Hematopoietic multipotent progenitor cell treated with erythropoietin and hydrocortisone succinate and interleukin-3 and kit ligand, for 8 days (in vitro differentiated cells): ENCODE results near the gene ELL3.
"Not testable (repeated sequence)": the region's sequence is repeated elsewhere in the genome, so short reads cannot be mapped to it uniquely, and the experiment has no call there.

Experiments
- DNase-seq: peaks from one replicate; pipeline ENCODE4 v3.0.0-alpha.2; 2015

ELL3 gene

GRCh38 chr15:43789409-43789808 lies 12.6 kb upstream of the ELL3 start:
- DNase-seq, result no peak

DNA sequence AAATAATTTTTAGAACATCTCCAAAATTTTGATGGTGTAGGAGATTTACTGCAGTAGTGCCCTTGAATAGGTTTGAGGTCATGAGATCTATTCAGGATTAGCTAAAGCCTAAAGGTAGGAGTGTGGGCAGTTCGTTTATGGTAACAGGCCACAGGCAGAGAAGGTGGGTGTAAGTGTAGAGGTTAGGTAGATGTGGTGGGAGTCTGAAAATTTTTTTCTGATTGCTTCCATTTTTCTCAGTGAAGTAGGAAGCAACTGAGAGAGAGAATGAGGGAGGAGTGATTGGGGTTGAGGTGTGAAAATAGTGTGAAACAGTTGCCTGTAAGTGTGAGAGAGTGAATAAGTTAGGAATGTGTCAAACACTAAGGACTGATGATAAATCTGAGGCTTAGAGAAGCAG lies 2.2 kb upstream of the ELL3 start:
- DNase-seq, result no peak

DNA sequence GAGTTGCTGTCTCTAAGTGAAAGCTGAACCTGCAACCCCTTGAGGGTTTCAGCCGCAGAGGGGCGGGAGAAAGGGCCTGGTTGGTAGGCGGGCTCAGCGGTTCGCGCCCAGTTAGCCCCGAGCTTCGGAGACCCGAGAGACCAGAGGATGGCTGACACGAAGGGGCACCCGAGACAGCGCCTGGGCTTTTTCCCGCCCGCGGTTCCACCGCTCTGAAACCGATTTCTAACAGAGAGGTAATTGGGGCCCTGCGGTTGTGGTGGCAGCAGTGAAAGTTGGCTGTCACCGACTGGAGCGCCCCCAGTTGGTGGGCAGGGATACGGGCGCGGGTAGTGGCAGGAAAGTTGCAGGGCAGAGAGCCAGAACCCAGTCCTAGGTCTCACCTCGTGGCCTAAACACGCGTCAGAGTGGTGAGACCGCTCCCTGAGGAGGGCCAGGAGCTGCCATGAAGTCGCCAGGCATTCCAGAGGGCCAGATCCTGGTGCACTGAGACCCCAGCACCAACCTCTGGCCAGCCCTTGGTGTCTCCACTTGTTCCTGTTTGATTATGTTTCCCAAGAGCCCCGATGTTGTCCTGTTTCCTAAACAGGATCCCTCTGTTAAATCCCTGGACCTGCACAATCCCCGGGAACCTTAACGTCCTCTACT lies 625 bp upstream of the ELL3 start:
- peak; percentile 91 for DNase-seq

GRCh38 chr15:43776101-43776717 lies 557 bp downstream of the ELL3 start:
- no peak for DNase-seq

- DNase-seq, result peak; percentile 46
Measured at GRCh38 chr15:43775411-43775965, 1.3 kb downstream of the ELL3 start.

DNA sequence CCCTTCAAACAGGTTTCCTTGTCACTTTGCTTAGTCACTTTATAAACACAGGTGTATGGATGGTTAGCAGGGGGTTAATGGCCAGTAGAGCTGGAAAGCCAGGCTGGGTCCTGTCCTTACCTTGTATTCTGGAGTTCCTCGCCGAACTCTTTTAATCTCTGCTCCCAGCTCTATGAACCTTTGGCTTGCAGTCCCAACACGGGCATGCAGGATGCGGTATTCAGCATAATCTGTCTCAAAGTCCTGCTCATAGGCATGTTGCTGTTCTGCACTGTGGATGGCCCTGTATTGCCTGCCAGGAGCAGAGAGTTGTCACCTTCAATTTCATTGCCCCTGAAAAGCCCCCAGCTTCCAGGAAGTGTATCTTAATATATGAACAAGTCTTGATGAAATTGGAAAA lies 2.7 kb downstream of the ELL3 start:
- no peak for DNase-seq

DNA sequence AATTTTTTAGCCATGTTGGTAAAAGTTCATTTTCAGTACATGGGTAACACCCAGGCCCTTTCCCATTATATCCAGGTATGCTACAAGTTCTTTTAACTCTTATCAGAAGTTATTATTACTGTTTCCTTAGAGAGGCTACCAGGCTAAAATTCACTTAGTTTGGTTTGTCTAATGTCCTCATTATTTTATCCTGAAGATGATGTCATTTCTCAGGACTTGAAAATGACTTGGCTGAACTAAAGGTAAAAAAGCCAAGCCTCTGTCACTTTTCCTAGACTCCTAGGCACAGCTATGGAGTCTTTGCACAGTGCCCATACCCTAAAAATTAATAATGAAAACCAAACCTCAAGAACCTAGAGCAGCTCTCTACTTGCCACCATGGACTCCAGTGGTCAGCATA lies 4.1 kb downstream of the ELL3 start:
- DNase-seq, result no peak

DNA sequence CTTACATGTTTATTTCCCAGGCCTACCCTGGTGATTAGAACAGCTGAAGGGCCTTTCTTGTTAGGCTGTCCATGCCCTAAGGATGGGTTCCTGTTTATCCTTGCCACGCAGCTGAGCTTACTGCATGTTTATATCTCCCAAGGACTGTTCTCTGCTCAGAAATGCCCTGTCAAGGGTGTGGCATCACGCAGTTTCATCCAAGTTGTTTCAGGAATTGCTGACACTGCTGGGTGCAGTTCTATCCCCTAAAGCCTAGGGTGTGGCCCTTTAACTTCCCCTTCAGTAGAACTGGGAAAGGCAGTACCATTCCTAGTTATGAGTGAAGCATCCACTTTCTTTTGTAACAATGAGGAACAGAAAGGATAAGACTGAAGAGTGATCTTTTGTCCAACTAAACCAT lies 5.0 kb downstream of the ELL3 start:
- no peak for DNase-seq

GRCh38 chr15:43769584-43770228 lies 7.1 kb downstream of the ELL3 start:
- DNase-seq, result peak; percentile 74

DNA sequence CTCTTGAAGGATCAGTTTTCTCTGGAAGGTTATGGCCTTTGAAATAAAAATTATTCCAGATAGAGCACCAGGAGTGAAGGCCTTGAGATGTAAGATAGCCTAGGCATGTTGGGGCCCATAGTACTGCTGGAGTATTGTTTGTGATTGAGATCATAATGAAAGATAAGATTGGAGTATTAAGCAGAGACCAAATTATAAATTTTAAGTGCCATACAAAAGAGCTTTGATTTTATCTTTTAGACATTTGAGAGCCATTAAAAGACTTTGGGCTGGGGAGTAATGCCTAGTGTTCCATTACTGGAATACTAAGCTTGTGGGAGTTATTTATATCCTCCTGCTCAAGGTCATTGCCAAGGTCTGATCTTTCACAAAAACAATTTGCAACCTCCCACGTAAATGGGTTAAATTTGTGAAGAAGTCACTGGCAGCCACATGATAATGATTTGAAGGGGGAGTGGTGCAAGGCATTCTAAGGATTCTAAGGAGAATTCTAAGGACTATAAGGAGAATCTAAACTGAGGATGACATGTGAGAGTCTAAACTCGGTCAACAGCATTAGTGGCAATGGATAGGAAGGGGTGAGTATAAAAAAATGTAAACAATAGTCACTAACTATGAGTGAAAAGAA lies 12.8 kb downstream of the ELL3 start:
- DNase-seq, result no peak

- DNase-seq, result no peak
Measured at GRCh38 chr15:43762824-43763223, 13.9 kb downstream of the ELL3 start.

- no peak for DNase-seq
Measured at GRCh38 chr15:43751885-43752284, 24.9 kb downstream of the ELL3 start.

- DNase-seq, result no peak
Measured at GRCh38 chr15:43749690-43750345, 26.9 kb downstream of the ELL3 start.

- peak; percentile 54 for DNase-seq
Measured at GRCh38 chr15:43748376-43748775, 28.4 kb downstream of the ELL3 start.

- DNase-seq, result peak; percentile 68
Measured at GRCh38 chr15:43746903-43747309, 29.9 kb downstream of the ELL3 start.

- peak; percentile 90 for DNase-seq
Measured at GRCh38 chr15:43746245-43746902, 30.4 kb downstream of the ELL3 start, which contains the start of gene PDIA3. PDIA3 (plus strand) TSS chr15:43746438; CDS start chr15:43746540, 102 bp downstream.

GRCh38 chr15:43735416-43735815 lies 41.4 kb downstream of the ELL3 start:
- no peak for DNase-seq

- not testable (repeated sequence) for DNase-seq
Measured at GRCh38 chr15:43728053-43728725, 48.6 kb downstream of the ELL3 start.

GRCh38 chr15:43726306-43726705 lies 50.5 kb downstream of the ELL3 start:
- not testable (repeated sequence) for DNase-seq

GRCh38 chr15:43723151-43723550 lies 53.6 kb downstream of the ELL3 start:
- DNase-seq, result no peak
